OCI-M1 (cell line): ENCODE data around the gene TOPAZ1.
A peak's percentile ranks its signal among the peaks of the same experiment; 100 is the strongest.

Experiments used
- DNase-seq: peaks from one replicate; lab custom pipeline; 2025; lab: John Stamatoyannopoulos, UW

TOPAZ1 gene

GRCh38 chr3:44248152-44248551 is 6.5 kb downstream of the TOPAZ1 start:
- peak; percentile 8 for DNase-seq

GRCh38 chr3:44252332-44252959 is 10.8 kb downstream of the TOPAZ1 start:
- DNase-seq: no peak

GRCh38 chr3:44259404-44259803 is 17.7 kb downstream of the TOPAZ1 start:
- no peak for DNase-seq

- DNase-seq: no peak
These were observed 22.5 kb downstream of the TOPAZ1 start for GRCh38 chr3:44264146-44264545.

GRCh38 chr3:44265815-44266214 is 24.1 kb downstream of the TOPAZ1 start:
- no peak for DNase-seq

GRCh38 chr3:44272191-44272590 is 30.5 kb downstream of the TOPAZ1 start:
- DNase-seq: no peak

GRCh38 chr3:44277925-44278324 is 36.2 kb downstream of the TOPAZ1 start:
- no peak for DNase-seq

GRCh38 chr3:44280077-44280476 is 38.4 kb downstream of the TOPAZ1 start:
- no peak for DNase-seq

GRCh38 chr3:44280631-44281030 is 38.9 kb downstream of the TOPAZ1 start:
- DNase-seq: no peak

- no peak for DNase-seq
These were observed 43.3 kb downstream of the TOPAZ1 start for GRCh38 chr3:44284949-44285348.

- no peak for DNase-seq
These were observed 48.3 kb downstream of the TOPAZ1 start for GRCh38 chr3:44289882-44290462.

- no peak for DNase-seq
These were observed 50.6 kb downstream of the TOPAZ1 start for GRCh38 chr3:44292276-44292675.

- no peak for DNase-seq
These were observed 51.3 kb downstream of the TOPAZ1 start for GRCh38 chr3:44292947-44293346.

GRCh38 chr3:44297255-44297654 is 55.6 kb downstream of the TOPAZ1 start:
- DNase-seq: no peak

GRCh38 chr3:44301746-44302145 is 60.1 kb downstream of the TOPAZ1 start:
- no peak for DNase-seq

- DNase-seq: no peak
These were observed 67.8 kb downstream of the TOPAZ1 start for GRCh38 chr3:44309500-44309899.

- DNase-seq: no peak
These were observed 77.2 kb downstream of the TOPAZ1 start for GRCh38 chr3:44318891-44319311.

- no peak for DNase-seq
These were observed 79.6 kb downstream of the TOPAZ1 start for GRCh38 chr3:44321335-44321734.

- peak; percentile 86 for DNase-seq
These were observed 81.8 kb downstream of the TOPAZ1 start for GRCh38 chr3:44323341-44323955.

GRCh38 chr3:44324584-44324983 is 82.9 kb downstream of the TOPAZ1 start:
- DNase-seq: no peak

- DNase-seq: no peak
These were observed 84.3 kb downstream of the TOPAZ1 start for GRCh38 chr3:44326019-44326418.

GRCh38 chr3:44326515-44326914 is 84.8 kb downstream of the TOPAZ1 start:
- DNase-seq: no peak

- no peak for DNase-seq
These were observed 88.3 kb downstream of the TOPAZ1 start for GRCh38 chr3:44329946-44330345.

GRCh38 chr3:44330444-44330843 is 88.8 kb downstream of the TOPAZ1 start:
- DNase-seq: no peak
